Kidney (tissue), 14 donors: ENCODE results near the gene TYK2. TPM values are rescaled to one million over a fixed set of nuclear protein-coding genes. Genes with fewer than 3 reads are reported as not detected.

Experiments
- DNase-seq, 5 donors: peaks; one replicate each; pipeline ENCODE4 v3.0.0-alpha.2; 2013 to 2020
- FAIRE-seq: peaks from 2 replicates; lab custom pipeline; 2012; peaks lifted over from hg19 to GRCh38; lab: Jason Lieb, UNC
- H3K27ac ChIP-seq, 2 donors: one replicate each; pipeline ENCODE4 v1.7.0; 2013; ENCODE audit warnings: low read depth in 2 of 2, low read length in 2 of 2, inconsistent platforms in 1 of 2
- H3K27me3 ChIP-seq: one replicate; pipeline ENCODE4 v1.7.1; 2013; ENCODE audit warnings: low read length, inconsistent platforms; ENCODE audit not compliant: control insufficient read depth, insufficient read depth
- H3K36me3 ChIP-seq, 3 donors: one replicate each; pipeline versions ENCODE4 v1.7.0 to v1.7.1; 2013; ENCODE audit warnings: low read length in 3 of 3, control low read depth in 1 of 3, inconsistent platforms in 1 of 3; ENCODE audit not compliant: insufficient read depth in 3 of 3, control insufficient read depth in 2 of 3
- H3K4me1 ChIP-seq, 3 donors: one replicate each; pipeline versions ENCODE4 v1.7.0 to v1.7.1; 2013; ENCODE audit warnings: low read length in 3 of 3, inconsistent platforms in 1 of 3, low read depth in 1 of 3; ENCODE audit not compliant: control insufficient read depth in 2 of 3, insufficient read depth in 2 of 3
- H3K4me3 ChIP-seq, 3 donors: one replicate each; pipeline versions ENCODE4 v1.7.0 to v1.8.1; 2013; ENCODE audit warnings: low read length in 3 of 3, control low read depth in 1 of 3, inconsistent platforms in 1 of 3
- H3K9ac ChIP-seq, 3 donors: one replicate each; pipeline versions ENCODE4 v1.7.0 to v1.7.1; 2013; ENCODE audit warnings: low read length in 3 of 3, control low read depth in 1 of 3, inconsistent platforms in 1 of 3
- H3K9me3 ChIP-seq, 3 donors: one replicate each; pipeline versions ENCODE4 v1.7.0 to v1.7.1; 2013; ENCODE audit warnings: low read length in 3 of 3, control low read depth in 1 of 3, inconsistent platforms in 1 of 3; ENCODE audit not compliant: control insufficient read depth in 2 of 3, insufficient read depth in 1 of 3
- intact Hi-C: fragments of 100-400 bp; cut with DNase I; formaldehyde crosslinking; loops from one replicate; pipeline ENCODE4 v1.11.1; 2022
- polyA plus RNA-seq: library from polyadenylated mRNA; stranded (reverse); fragments of 350-450 nt; fragmentation: Illumina TruSeq; extraction: RNeasy Lipid Tissue Mini Kit (QIAGEN cat#74804); gene quantifications from one replicate; pipeline ENCODE4 v1.2.3, GENCODE V29; 2014; ENCODE audit warnings: low read depth, low replicate concordance; ENCODE audit not compliant: insufficient read depth
- total RNA-seq: library from RNA; stranded (reverse); fragmentation: NEBNext Ultra II Directional; extraction: Animal tissue kit (Norgen Biotek cat#: 25700); gene quantifications from one replicate; pipeline ENCODE4 v1.2.1, GENCODE V29; 2021
- TF ChIP-seq, protein P1 (sequence below): IDR thresholded peaks from 3 replicates; pipeline ENCODE4 v1.5.1; 2012; ENCODE audit warnings: mild to moderate bottlenecking, moderate library complexity, borderline replicate concordance; ENCODE audit not compliant: insufficient read depth; ENCODE audit errors: extremely low read depth
- donor health status: control.
- donor health status: control.
- donor health status: control.
- donor health status: control.
- donor health status: control.
- donor health status: DM: yes; HTN: yes; CAD: no.
- donor health status: Normal renal cell carcinoma (clear cell type).

TYK2 gene
- total and polyA plus RNA-seq, 2 donors from 2014 or later: 127 to 131 TPM

DNA sequence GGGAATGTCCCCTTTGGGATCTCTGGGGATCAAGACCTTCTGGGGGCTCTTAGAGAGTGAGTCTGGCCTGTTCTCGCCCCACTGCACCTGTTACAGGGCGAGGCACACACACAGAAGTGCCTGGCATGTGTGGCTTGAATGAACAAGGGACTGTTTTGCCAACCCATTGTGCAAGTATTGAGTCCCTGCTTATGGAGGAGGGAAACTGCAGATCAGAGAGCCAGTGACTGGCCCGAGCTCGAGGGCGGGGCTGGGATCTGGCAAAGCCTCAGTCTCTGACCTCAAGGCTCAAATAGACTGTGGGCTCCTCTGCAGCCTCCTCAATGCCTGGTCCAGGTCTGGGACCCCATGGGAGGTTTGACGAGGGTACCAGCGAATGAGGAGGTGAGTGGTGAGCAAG is 52.6 kb downstream of the TYK2 start:
- no peak for DNase-seq
- Histone ChIP-seq H3K27me3 (no peaks in the 10 kb centered on the region), H3K9me3 (no peaks in the 10 kb centered on the region), H3K36me3 (peaks cover 4 to 23% (median 14%) of the 10 kb centered on the region in 3 donors), H3K4me3 (no peak overlapping the region), H3K4me1 (peaks cover 0 to 8% (median 6%) of the 10 kb centered on the region in 3 donors), H3K27ac (no peak overlapping the region), H3K9ac (no peak overlapping the region)
- no peak for FAIRE-seq
- TF ChIP-seq, protein P1, sequence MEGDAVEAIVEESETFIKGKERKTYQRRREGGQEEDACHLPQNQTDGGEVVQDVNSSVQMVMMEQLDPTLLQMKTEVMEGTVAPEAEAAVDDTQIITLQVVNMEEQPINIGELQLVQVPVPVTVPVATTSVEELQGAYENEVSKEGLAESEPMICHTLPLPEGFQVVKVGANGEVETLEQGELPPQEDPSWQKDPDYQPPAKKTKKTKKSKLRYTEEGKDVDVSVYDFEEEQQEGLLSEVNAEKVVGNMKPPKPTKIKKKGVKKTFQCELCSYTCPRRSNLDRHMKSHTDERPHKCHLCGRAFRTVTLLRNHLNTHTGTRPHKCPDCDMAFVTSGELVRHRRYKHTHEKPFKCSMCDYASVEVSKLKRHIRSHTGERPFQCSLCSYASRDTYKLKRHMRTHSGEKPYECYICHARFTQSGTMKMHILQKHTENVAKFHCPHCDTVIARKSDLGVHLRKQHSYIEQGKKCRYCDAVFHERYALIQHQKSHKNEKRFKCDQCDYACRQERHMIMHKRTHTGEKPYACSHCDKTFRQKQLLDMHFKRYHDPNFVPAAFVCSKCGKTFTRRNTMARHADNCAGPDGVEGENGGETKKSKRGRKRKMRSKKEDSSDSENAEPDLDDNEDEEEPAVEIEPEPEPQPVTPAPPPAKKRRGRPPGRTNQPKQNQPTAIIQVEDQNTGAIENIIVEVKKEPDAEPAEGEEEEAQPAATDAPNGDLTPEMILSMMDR: no peak
- intact Hi-C loops: no loop called here

DNA sequence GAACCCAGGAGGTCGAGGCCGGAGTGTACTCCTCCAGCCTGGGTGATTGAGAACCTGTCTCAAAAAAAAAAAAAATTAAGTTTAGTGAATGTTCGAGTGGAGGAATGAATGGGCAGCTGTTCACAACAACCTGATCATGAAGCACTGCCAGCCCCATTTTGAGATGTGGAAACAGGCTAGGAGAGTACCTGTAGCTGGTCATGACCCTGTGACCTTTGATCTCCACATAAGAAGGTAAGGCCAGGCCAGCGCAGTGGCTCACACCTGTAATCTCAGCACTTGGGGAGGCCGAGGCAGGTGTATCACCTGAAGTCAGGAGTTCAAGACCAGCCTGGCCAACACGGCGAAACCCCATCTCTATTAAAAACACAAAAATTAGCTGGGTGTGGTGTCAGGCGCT is 54.6 kb downstream of the TYK2 start:
- Histone ChIP-seq H3K4me3 (no peak overlapping the region), H3K27me3 (no peaks in the 10 kb centered on the region), H3K9ac (no peak overlapping the region), H3K4me1 (no peaks in the 10 kb centered on the region), H3K36me3 (peaks cover 8 to 37% (median 20%) of the 10 kb centered on the region in 3 donors), H3K27ac (no peak overlapping the region), H3K9me3 (no peaks in the 10 kb centered on the region)
- DNase-seq (no peak), FAIRE-seq (no peak)
- intact Hi-C loops: no loop called here
- TF ChIP-seq, protein P1: no peak

DNA sequence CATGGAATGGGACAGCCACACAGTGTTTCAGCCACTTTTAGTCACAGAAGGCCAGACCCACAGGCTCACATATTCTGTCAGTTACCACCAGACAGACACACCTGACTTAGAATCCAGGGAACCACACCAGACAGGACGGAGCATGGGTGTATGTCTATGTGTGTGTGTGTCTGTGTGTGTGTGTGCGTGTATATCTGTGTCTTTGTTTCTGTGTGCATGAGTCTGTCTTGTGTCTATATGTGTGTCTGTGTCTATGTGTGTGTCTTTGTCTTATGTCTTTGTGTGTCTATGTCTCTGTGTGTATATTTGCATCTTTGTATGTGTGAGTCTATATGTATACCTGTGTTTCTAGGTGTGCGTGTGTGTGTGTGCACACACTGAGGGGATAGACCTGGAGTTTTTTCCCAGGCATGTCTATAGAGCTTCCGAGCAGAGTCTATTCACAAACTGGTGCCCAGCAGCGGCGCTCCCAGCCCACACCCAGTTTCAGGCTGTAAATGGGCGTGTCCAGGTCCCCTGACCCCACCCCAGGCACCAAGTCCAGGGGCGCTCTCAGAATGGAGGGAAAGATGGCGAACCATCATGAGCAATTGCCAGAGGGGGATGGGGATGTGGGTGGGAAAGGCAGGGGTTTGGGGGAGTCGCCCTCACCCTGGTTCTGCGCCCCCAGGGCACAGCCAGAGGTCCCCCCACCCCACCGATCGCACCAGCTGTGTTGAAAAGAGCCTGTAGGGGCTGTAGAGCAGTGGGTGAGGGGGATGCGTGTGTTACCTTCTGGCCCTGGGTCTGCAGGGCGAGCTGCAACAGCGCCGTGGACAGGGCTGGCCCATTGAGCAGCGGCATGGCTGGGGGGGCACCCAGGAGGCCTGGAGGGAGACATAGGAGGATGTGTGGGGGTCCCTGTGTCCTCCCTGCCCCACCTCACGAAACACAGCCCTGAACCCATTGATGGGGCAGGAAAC is 58.2 kb downstream of the TYK2 start:
- no peak for DNase-seq
- Histone ChIP-seq H3K4me3 (no peak overlapping the region), H3K9ac (no peak overlapping the region), H3K4me1 (no peaks in the 10 kb centered on the region), H3K9me3 (no peaks in the 10 kb centered on the region), H3K27ac (no peak overlapping the region), H3K36me3 (peaks cover 6 to 24% (median 13%) of the 10 kb centered on the region in 3 donors), H3K27me3 (no peaks in the 10 kb centered on the region)
- FAIRE-seq: no peak
- TF ChIP-seq, protein P1: no peak
- intact Hi-C loops: no loop called here
